Measurements from ENCODE around the gene SLFN11. TPM values are rescaled to one million over a fixed set of nuclear protein-coding genes. Genes with fewer than 3 reads are reported as not detected.

Gene SLFN11
- total and polyA plus RNA-seq, 2 of the 8 experiments (the other 6 are each of a cell fraction or from before 2014, with no cell fraction given) = 0.11 to 0.28 TPM

- TF ChIP-seq, protein P1, sequence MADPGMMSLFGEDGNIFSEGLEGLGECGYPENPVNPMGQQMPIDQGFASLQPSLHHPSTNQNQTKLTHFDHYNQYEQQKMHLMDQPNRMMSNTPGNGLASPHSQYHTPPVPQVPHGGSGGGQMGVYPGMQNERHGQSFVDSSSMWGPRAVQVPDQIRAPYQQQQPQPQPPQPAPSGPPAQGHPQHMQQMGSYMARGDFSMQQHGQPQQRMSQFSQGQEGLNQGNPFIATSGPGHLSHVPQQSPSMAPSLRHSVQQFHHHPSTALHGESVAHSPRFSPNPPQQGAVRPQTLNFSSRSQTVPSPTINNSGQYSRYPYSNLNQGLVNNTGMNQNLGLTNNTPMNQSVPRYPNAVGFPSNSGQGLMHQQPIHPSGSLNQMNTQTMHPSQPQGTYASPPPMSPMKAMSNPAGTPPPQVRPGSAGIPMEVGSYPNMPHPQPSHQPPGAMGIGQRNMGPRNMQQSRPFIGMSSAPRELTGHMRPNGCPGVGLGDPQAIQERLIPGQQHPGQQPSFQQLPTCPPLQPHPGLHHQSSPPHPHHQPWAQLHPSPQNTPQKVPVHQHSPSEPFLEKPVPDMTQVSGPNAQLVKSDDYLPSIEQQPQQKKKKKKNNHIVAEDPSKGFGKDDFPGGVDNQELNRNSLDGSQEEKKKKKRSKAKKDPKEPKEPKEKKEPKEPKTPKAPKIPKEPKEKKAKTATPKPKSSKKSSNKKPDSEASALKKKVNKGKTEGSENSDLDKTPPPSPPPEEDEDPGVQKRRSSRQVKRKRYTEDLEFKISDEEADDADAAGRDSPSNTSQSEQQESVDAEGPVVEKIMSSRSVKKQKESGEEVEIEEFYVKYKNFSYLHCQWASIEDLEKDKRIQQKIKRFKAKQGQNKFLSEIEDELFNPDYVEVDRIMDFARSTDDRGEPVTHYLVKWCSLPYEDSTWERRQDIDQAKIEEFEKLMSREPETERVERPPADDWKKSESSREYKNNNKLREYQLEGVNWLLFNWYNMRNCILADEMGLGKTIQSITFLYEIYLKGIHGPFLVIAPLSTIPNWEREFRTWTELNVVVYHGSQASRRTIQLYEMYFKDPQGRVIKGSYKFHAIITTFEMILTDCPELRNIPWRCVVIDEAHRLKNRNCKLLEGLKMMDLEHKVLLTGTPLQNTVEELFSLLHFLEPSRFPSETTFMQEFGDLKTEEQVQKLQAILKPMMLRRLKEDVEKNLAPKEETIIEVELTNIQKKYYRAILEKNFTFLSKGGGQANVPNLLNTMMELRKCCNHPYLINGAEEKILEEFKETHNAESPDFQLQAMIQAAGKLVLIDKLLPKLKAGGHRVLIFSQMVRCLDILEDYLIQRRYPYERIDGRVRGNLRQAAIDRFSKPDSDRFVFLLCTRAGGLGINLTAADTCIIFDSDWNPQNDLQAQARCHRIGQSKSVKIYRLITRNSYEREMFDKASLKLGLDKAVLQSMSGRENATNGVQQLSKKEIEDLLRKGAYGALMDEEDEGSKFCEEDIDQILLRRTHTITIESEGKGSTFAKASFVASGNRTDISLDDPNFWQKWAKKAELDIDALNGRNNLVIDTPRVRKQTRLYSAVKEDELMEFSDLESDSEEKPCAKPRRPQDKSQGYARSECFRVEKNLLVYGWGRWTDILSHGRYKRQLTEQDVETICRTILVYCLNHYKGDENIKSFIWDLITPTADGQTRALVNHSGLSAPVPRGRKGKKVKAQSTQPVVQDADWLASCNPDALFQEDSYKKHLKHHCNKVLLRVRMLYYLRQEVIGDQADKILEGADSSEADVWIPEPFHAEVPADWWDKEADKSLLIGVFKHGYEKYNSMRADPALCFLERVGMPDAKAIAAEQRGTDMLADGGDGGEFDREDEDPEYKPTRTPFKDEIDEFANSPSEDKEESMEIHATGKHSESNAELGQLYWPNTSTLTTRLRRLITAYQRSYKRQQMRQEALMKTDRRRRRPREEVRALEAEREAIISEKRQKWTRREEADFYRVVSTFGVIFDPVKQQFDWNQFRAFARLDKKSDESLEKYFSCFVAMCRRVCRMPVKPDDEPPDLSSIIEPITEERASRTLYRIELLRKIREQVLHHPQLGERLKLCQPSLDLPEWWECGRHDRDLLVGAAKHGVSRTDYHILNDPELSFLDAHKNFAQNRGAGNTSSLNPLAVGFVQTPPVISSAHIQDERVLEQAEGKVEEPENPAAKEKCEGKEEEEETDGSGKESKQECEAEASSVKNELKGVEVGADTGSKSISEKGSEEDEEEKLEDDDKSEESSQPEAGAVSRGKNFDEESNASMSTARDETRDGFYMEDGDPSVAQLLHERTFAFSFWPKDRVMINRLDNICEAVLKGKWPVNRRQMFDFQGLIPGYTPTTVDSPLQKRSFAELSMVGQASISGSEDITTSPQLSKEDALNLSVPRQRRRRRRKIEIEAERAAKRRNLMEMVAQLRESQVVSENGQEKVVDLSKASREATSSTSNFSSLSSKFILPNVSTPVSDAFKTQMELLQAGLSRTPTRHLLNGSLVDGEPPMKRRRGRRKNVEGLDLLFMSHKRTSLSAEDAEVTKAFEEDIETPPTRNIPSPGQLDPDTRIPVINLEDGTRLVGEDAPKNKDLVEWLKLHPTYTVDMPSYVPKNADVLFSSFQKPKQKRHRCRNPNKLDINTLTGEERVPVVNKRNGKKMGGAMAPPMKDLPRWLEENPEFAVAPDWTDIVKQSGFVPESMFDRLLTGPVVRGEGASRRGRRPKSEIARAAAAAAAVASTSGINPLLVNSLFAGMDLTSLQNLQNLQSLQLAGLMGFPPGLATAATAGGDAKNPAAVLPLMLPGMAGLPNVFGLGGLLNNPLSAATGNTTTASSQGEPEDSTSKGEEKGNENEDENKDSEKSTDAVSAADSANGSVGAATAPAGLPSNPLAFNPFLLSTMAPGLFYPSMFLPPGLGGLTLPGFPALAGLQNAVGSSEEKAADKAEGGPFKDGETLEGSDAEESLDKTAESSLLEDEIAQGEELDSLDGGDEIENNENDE (IDR thresholded peaks at IDR 0.05; ENCODE audit: insufficient replicate concordance, low read length) = no peak
- TF ChIP-seq, protein P2, sequence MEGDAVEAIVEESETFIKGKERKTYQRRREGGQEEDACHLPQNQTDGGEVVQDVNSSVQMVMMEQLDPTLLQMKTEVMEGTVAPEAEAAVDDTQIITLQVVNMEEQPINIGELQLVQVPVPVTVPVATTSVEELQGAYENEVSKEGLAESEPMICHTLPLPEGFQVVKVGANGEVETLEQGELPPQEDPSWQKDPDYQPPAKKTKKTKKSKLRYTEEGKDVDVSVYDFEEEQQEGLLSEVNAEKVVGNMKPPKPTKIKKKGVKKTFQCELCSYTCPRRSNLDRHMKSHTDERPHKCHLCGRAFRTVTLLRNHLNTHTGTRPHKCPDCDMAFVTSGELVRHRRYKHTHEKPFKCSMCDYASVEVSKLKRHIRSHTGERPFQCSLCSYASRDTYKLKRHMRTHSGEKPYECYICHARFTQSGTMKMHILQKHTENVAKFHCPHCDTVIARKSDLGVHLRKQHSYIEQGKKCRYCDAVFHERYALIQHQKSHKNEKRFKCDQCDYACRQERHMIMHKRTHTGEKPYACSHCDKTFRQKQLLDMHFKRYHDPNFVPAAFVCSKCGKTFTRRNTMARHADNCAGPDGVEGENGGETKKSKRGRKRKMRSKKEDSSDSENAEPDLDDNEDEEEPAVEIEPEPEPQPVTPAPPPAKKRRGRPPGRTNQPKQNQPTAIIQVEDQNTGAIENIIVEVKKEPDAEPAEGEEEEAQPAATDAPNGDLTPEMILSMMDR (IDR thresholded peaks at IDR 0.05; ENCODE audit: control extremely low read depth in 1 of 3, insufficient read depth in 1 of 3, low read depth in 1 of 3, low read length in 3 of 3) = no peak
- no peak for TF ChIP-seq KDM4A (IDR thresholded peaks at IDR 0.05; ENCODE audit: low read depth, low read length, severe bottlenecking)
- no peak for TF ChIP-seq TAF7 (optimal IDR thresholded peaks at IDR 0.05; ENCODE audit: borderline replicate concordance, low read depth, low read length)
- no peak for TF ChIP-seq CHD1 (IDR thresholded peaks at IDR 0.05; ENCODE audit: low read depth, low read length)
- TF ChIP-seq POLR2A (IDR thresholded peaks at IDR 0.05; ENCODE audit: control extremely low read depth in 1 of 2, low read depth in 2 of 2, low read length in 2 of 2) = no peak
- no peak for TF ChIP-seq SIRT6 (IDR thresholded peaks at IDR 0.05; ENCODE audit: low read length)
- TF ChIP-seq TCF12 (IDR thresholded peaks at IDR 0.05; ENCODE audit: low read depth, low read length) = no peak
These were observed at the start of gene SLFN11 (continued) for GRCh38 chr17:35373534-35373983.

Measured in H1 (cell line).